ENCODE measurements around the gene NQO2. TPM values are rescaled to one million over a fixed set of nuclear protein-coding genes. Genes with fewer than 3 reads are reported as not detected.

The NQO2 gene
- total and polyA plus RNA-seq, 2 of the 13 experiments (the other 11 are each of a cell fraction or from before 2014, with no cell fraction given) = 32.2 to 56.5 TPM

DNA sequence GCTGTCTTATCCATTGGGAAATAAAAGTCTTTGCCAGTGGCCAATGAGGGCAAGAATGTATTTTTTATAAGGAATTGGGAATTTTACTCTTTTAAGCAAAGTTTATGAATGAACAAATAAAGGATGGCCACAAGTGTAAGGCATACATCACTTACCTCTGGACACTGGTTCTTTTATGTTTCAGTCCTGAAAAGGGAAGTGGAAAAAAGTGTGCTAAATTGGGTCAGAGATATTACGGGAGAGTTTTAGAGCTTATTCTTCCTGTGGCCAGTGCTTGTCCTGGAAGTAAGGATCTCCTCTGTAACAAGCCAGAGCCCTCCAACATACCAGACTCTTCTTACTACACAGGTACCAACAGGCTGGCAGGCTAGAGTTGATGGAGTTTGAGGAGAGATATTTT, 46.1 kb downstream of the NQO2 start (continued):
- TF ChIP-seq ZNF281 (CRISPR knock-in tag; IDR thresholded peaks at IDR 0.05; ENCODE audit: borderline replicate concordance) (no peak), FIP1L1 (IDR thresholded peaks at IDR 0.05; ENCODE audit: borderline replicate concordance, insufficient read depth, low read depth, low read length) (no peak), ZNF737 (CRISPR knock-in tag; IDR thresholded peaks at IDR 0.05; ENCODE audit: borderline replicate concordance) (no peak)
- TF ChIP-seq, protein P1, sequence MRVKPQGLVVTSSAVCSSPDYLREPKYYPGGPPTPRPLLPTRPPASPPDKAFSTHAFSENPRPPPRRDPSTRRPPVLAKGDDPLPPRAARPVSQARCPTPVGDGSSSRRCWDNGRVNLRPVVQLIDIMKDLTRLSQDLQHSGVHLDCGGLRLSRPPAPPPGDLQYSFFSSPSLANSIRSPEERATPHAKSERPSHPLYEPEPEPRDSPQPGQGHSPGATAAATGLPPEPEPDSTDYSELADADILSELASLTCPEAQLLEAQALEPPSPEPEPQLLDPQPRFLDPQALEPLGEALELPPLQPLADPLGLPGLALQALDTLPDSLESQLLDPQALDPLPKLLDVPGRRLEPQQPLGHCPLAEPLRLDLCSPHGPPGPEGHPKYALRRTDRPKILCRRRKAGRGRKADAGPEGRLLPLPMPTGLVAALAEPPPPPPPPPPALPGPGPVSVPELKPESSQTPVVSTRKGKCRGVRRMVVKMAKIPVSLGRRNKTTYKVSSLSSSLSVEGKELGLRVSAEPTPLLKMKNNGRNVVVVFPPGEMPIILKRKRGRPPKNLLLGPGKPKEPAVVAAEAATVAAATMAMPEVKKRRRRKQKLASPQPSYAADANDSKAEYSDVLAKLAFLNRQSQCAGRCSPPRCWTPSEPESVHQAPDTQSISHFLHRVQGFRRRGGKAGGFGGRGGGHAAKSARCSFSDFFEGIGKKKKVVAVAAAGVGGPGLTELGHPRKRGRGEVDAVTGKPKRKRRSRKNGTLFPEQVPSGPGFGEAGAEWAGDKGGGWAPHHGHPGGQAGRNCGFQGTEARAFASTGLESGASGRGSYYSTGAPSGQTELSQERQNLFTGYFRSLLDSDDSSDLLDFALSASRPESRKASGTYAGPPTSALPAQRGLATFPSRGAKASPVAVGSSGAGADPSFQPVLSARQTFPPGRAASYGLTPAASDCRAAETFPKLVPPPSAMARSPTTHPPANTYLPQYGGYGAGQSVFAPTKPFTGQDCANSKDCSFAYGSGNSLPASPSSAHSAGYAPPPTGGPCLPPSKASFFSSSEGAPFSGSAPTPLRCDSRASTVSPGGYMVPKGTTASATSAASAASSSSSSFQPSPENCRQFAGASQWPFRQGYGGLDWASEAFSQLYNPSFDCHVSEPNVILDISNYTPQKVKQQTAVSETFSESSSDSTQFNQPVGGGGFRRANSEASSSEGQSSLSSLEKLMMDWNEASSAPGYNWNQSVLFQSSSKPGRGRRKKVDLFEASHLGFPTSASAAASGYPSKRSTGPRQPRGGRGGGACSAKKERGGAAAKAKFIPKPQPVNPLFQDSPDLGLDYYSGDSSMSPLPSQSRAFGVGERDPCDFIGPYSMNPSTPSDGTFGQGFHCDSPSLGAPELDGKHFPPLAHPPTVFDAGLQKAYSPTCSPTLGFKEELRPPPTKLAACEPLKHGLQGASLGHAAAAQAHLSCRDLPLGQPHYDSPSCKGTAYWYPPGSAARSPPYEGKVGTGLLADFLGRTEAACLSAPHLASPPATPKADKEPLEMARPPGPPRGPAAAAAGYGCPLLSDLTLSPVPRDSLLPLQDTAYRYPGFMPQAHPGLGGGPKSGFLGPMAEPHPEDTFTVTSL (CRISPR knock-in tag; IDR thresholded peaks at IDR 0.05; ENCODE audit: borderline replicate concordance) = no peak
